HG02852 (cell line): ENCODE data around the gene NCBP3.
"Not testable (repeated sequence)": the region's sequence is repeated elsewhere in the genome, so short reads cannot be mapped to it uniquely, and the experiment has no call there.

Experiments used
- ATAC-seq: cut with Tn5 transposase; IDR thresholded peaks from one replicate; pipeline ENCODE4 v1.9.1; 2021; ENCODE audit warnings: mild to moderate bottlenecking, moderate library complexity; ENCODE audit not compliant: unreplicated experiment

The NCBP3 gene

GRCh38 chr17:3848229-3848835, 2.3 kb upstream of the NCBP3 start:
- no peak for ATAC-seq

- ATAC-seq: no peak
These were observed 1.2 kb upstream of the NCBP3 start for GRCh38 chr17:3847165-3847670.

GRCh38 chr17:3846437-3847164, 555 bp upstream of the NCBP3 start:
- no peak for ATAC-seq

GRCh38 chr17:3845291-3845620, 790 bp downstream of the NCBP3 start:
- ATAC-seq: peak; percentile 13

GRCh38 chr17:3844556-3844955, 1.5 kb downstream of the NCBP3 start:
- ATAC-seq: not testable (repeated sequence)

- no peak for ATAC-seq
These were observed 2.0 kb downstream of the NCBP3 start for GRCh38 chr17:3843935-3844516.

- ATAC-seq: no peak
These were observed 7.8 kb downstream of the NCBP3 start for GRCh38 chr17:3838206-3838605.

GRCh38 chr17:3836551-3836950, 9.5 kb downstream of the NCBP3 start:
- ATAC-seq: no peak

- no peak for ATAC-seq
These were observed 10.4 kb downstream of the NCBP3 start for GRCh38 chr17:3835410-3836229.

- no peak for ATAC-seq
These were observed 11.2 kb downstream of the NCBP3 start for GRCh38 chr17:3834811-3835210.

GRCh38 chr17:3828852-3829232, 17.2 kb downstream of the NCBP3 start:
- no peak for ATAC-seq

GRCh38 chr17:3828151-3828851, 17.7 kb downstream of the NCBP3 start:
- no peak for ATAC-seq

GRCh38 chr17:3827124-3827773, 18.8 kb downstream of the NCBP3 start:
- ATAC-seq: no peak

- ATAC-seq: no peak
These were observed 19.9 kb downstream of the NCBP3 start for GRCh38 chr17:3826191-3826590.

GRCh38 chr17:3821101-3821500, 24.9 kb downstream of the NCBP3 start:
- ATAC-seq: no peak

- ATAC-seq: no peak
These were observed 27.3 kb downstream of the NCBP3 start for GRCh38 chr17:3818786-3819185.

- ATAC-seq: no peak
These were observed 28.0 kb downstream of the NCBP3 start for GRCh38 chr17:3817851-3818605.

GRCh38 chr17:3815925-3816324, 30.1 kb downstream of the NCBP3 start:
- no peak for ATAC-seq

- ATAC-seq: no peak
These were observed 30.9 kb downstream of the NCBP3 start for GRCh38 chr17:3815122-3815521.

- no peak for ATAC-seq
These were observed 31.7 kb downstream of the NCBP3 start for GRCh38 chr17:3814361-3814760.
